ENCODE data around the gene FLYWCH1. TPM values are rescaled to one million over a fixed set of nuclear protein-coding genes. Genes with fewer than 3 reads are reported as not detected.

The FLYWCH1 gene
- total and polyA plus RNA-seq, 2 donors (not counting 3 experiments of a cell fraction or from before 2014, with no cell fraction given): 32.0 to 51.2 TPM

DNA sequence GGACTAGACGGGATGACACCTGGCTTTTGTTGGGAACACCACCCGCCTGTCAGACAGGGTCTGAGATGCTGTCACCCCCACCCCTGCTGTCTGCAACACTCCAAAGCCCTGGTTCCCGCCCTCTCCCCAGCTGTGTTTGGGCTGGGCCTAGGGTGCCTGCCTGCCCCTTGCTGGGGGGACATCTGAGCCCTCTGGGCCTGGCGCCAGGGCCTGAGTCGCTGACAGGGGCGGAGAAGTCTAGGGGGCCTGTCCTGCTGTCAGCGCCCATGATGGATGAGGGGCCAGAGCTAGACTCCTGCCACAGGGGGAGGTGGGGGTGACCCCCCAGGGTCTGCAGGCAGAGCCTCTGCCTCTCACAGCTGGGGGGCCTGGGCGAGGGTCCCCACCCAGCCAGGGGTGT, 76.1 kb downstream of the FLYWCH1 start:
- ChIA-PET POLR2A (no interaction called here), CTCF (interaction anchor here (0.9 kb wide), 1 partner anchor 44 kb away, joined by 4 read pairs; no protein-coding TSS in a partner anchor)
- no peaks in the 10 kb centered on the region for H3K9me1 ChIP-seq (replicated peaks; ENCODE audit: control insufficient read depth, extremely low read depth, insufficient read depth, low read length)
- H3K27me3 ChIP-seq (ENCODE audit: control insufficient read depth in 2 of 2, insufficient read depth in 2 of 2, low read length in 2 of 2): peaks cover 0 to 5% of the 10 kb centered on the region in 2 experiments
- dilution Hi-C loops (cut with MboI; ENCODE audit: extremely low pct_ligation_motif_present, low sequenced_read_pairs) (no loop called here), intact Hi-C loops (cut with micrococcal nuclease) (no loop called here)
- TF ChIP-seq FOS (IDR thresholded peaks at IDR 0.05; ENCODE audit: borderline replicate concordance, insufficient read depth, low read length) (no peak), GATA2 (IDR thresholded peaks at IDR 0.05; ENCODE audit: insufficient read depth, insufficient read length, low read depth, low read length) (no peak), EZH2 (IDR thresholded peaks at IDR 0.05; ENCODE audit: borderline replicate concordance, low read depth, low read length, severe bottlenecking) (no peak)
- H3K4me2 ChIP-seq (ENCODE audit: insufficient read depth, low read length): no peak overlapping the region
- no peak for DNase-seq (ENCODE audit: low read depth, low spot score)
- no peak overlapping the region for H2AFZ ChIP-seq (ENCODE audit: low read depth, low read length)
- no TSS peak for BruUV-seq (replicated peaks)
- no peak overlapping the region for H3K27ac ChIP-seq (ENCODE audit: insufficient read depth, low read depth, low read length)
- H3K4me3 ChIP-seq (replicated peaks in 1 of 3; ENCODE audit: insufficient read depth in 1 of 3, low read depth in 1 of 3, low read length in 3 of 3): no peak overlapping the region
- H3K9ac ChIP-seq (replicated peaks; ENCODE audit: extremely low read depth, insufficient read depth, low read length): no peak overlapping the region
- FAIRE-seq: no peak
- no peaks in the 10 kb centered on the region for H3K36me3 ChIP-seq (ENCODE audit: control insufficient read depth in 2 of 2, extremely low read depth in 1 of 2, insufficient read depth in 2 of 2, low read length in 2 of 2)
- H3K4me1 ChIP-seq (ENCODE audit: control insufficient read depth, extremely low read depth, insufficient read depth, low read length): no peaks in the 10 kb centered on the region
- no peaks in the 10 kb centered on the region for H3K9me3 ChIP-seq (replicated peaks; ENCODE audit: control insufficient read depth, insufficient read depth, low read length)
- H3K79me2 ChIP-seq (ENCODE audit: control insufficient read depth, insufficient read depth, low read length): no peaks in the 10 kb centered on the region
- H4K20me1 ChIP-seq (replicated peaks; ENCODE audit: control insufficient read depth, extremely low read depth, insufficient read depth, low read length): no peaks in the 10 kb centered on the region

GRCh38 chr16:2988590-2989099, 76.9 kb downstream of the FLYWCH1 start:
- peaks cover 0 to 5% of the 10 kb centered on the region in 2 experiments for H3K27me3 ChIP-seq (ENCODE audit: control insufficient read depth in 2 of 2, insufficient read depth in 2 of 2, low read length in 2 of 2)
- no peak for FAIRE-seq

More at GRCh38 chr16:2988590-2989099, 76.9 kb downstream of the FLYWCH1 start:
- dilution Hi-C loops (cut with MboI; ENCODE audit: extremely low pct_ligation_motif_present, low sequenced_read_pairs): no loop called here
- H3K9ac ChIP-seq (replicated peaks; ENCODE audit: extremely low read depth, insufficient read depth, low read length): no peak overlapping the region
- no peak overlapping the region for H3K4me3 ChIP-seq (replicated peaks in 1 of 3; ENCODE audit: insufficient read depth in 1 of 3, low read depth in 1 of 3, low read length in 3 of 3)
- no peak overlapping the region for H2AFZ ChIP-seq (ENCODE audit: low read depth, low read length)
- POLR2A ChIA-PET: no interaction called here
- CTCF ChIA-PET: interaction anchor here (0.5 to 0.9 kb wide), 2 partner anchors 40 to 43 kb away, joined by 3 to 4 read pairs; no protein-coding TSS in a partner anchor
- no peaks in the 10 kb centered on the region for H3K36me3 ChIP-seq (ENCODE audit: control insufficient read depth in 2 of 2, extremely low read depth in 1 of 2, insufficient read depth in 2 of 2, low read length in 2 of 2)
- H4K20me1 ChIP-seq (replicated peaks; ENCODE audit: control insufficient read depth, extremely low read depth, insufficient read depth, low read length): no peaks in the 10 kb centered on the region
- no peak overlapping the region for H3K27ac ChIP-seq (ENCODE audit: insufficient read depth, low read depth, low read length)
- no peaks in the 10 kb centered on the region for H3K4me1 ChIP-seq (ENCODE audit: control insufficient read depth, extremely low read depth, insufficient read depth, low read length)
- H3K79me2 ChIP-seq (ENCODE audit: control insufficient read depth, insufficient read depth, low read length): no peaks in the 10 kb centered on the region
- intact Hi-C loops (cut with micrococcal nuclease): no loop called here
- TF ChIP-seq POLR2AphosphoS5 (IDR thresholded peaks at IDR 0.05; ENCODE audit: insufficient read depth, low read depth, low read length) (no peak), MYC (IDR thresholded peaks at IDR 0.05; ENCODE audit: low read depth, low read length) (no peak), FOS (IDR thresholded peaks at IDR 0.05; ENCODE audit: borderline replicate concordance, insufficient read depth, low read length) (no peak)
- H3K9me1 ChIP-seq (replicated peaks; ENCODE audit: control insufficient read depth, extremely low read depth, insufficient read depth, low read length): no peaks in the 10 kb centered on the region
- BruUV-seq (replicated peaks): no TSS peak
- H3K4me2 ChIP-seq (ENCODE audit: insufficient read depth, low read length): no peak overlapping the region
- DNase-seq (ENCODE audit: low read depth, low spot score): no peak
- no peaks in the 10 kb centered on the region for H3K9me3 ChIP-seq (replicated peaks; ENCODE audit: control insufficient read depth, insufficient read depth, low read length)

All from endothelial cell of umbilical vein (primary cell).